MCF 10A (cell line): ENCODE data around the gene CRYZ. TPM values are rescaled to one million over a fixed set of nuclear protein-coding genes. Genes with fewer than 3 reads are reported as not detected.

Experiments
- BruUV-seq: library from RNA; stranded (reverse); fragments of 400-500 nt; replicated peaks from 2 replicates; lab custom pipeline; 2021; lab: Mats Ljungman, UMichigan
- CTCF ChIA-PET: fragments of 300-600 bp; sonication (Branson Sonifier 250); formaldehyde crosslinking; extraction: SDS; loops from one replicate; lab custom pipeline; 2021; ENCODE audit warnings: antibody characterized with exemption, inconsistent platforms; lab: Yijun Ruan, JAX
- POLR2A ChIA-PET: fragments of 300-600, 350-650 bp; sonication (Branson Sonifier 250); formaldehyde crosslinking; extraction: SDS; loops from one replicate; lab custom pipeline; 2020; ENCODE audit warnings: antibody characterized with exemption, inconsistent platforms; lab: Yijun Ruan, JAX
- DNase-seq: peaks from one replicate; pipeline ENCODE4 v3.0.0-alpha.2; 2018; ENCODE audit not compliant: unreplicated experiment
- H3K27ac Mint-ChIP-seq: one replicate; pipeline ENCODE4 v1.8.0; 2022; ENCODE audit warnings: mild to moderate bottlenecking, low read depth, mixed read lengths; ENCODE audit not compliant: unreplicated experiment
- H3K27me3 Mint-ChIP-seq: one replicate; pipeline ENCODE4 v1.8.0; 2022; ENCODE audit warnings: mixed read lengths; ENCODE audit not compliant: insufficient read depth, unreplicated experiment
- H3K36me3 Mint-ChIP-seq: one replicate; pipeline ENCODE4 v1.8.0; 2022; ENCODE audit warnings: mild to moderate bottlenecking, moderate library complexity, mixed read lengths; ENCODE audit not compliant: insufficient read depth, unreplicated experiment
- H3K4me1 Mint-ChIP-seq: one replicate; pipeline ENCODE4 v1.8.0; 2022; ENCODE audit warnings: mixed read lengths; ENCODE audit not compliant: insufficient read depth, unreplicated experiment
- H3K4me3 Mint-ChIP-seq: one replicate; pipeline ENCODE4 v1.8.0; 2022; ENCODE audit warnings: mild to moderate bottlenecking, moderate library complexity, mixed read lengths; ENCODE audit not compliant: unreplicated experiment
- H3K9me3 Mint-ChIP-seq: one replicate; pipeline ENCODE4 v1.8.0; 2022; ENCODE audit warnings: mixed read lengths; ENCODE audit not compliant: unreplicated experiment
- intact Hi-C: fragments of 100-400 bp; cut with micrococcal nuclease; formaldehyde crosslinking; loops from 2 replicates; pipeline ENCODE4 v1.14.1; 2022
- total RNA-seq: library from RNA; stranded (reverse); gene quantifications from 2 replicates; pipeline ENCODE4 v1.2.3, GENCODE V29; 2022
- TF ChIP-seq, protein P1 (sequence below): fragments of 200-600 bp; IDR thresholded peaks from one replicate; pipeline ENCODE4 v1.8.0; 2022; ENCODE audit warnings: antibody characterized with exemption, mild to moderate bottlenecking; ENCODE audit not compliant: unreplicated experiment

CRYZ gene
- total RNA-seq, 1 experiment from 2014 or later = 5.8 TPM

GRCh38 chr1:74689621-74690363 is 43.1 kb downstream of the CRYZ start:
- BruUV-seq = no TSS peak
- no peaks in the 10 kb centered on the region for H3K27me3 Mint-ChIP-seq
- no peaks in the 10 kb centered on the region for H3K36me3 Mint-ChIP-seq
- CTCF ChIA-PET = interaction anchor here (0.6 to 3.3 kb wide), 38 partner anchors 9 to 1587 kb away, joined by 3 to 23 read pairs (median 4); partner anchors contain the start of gene ERICH3
- TF ChIP-seq, protein P1, sequence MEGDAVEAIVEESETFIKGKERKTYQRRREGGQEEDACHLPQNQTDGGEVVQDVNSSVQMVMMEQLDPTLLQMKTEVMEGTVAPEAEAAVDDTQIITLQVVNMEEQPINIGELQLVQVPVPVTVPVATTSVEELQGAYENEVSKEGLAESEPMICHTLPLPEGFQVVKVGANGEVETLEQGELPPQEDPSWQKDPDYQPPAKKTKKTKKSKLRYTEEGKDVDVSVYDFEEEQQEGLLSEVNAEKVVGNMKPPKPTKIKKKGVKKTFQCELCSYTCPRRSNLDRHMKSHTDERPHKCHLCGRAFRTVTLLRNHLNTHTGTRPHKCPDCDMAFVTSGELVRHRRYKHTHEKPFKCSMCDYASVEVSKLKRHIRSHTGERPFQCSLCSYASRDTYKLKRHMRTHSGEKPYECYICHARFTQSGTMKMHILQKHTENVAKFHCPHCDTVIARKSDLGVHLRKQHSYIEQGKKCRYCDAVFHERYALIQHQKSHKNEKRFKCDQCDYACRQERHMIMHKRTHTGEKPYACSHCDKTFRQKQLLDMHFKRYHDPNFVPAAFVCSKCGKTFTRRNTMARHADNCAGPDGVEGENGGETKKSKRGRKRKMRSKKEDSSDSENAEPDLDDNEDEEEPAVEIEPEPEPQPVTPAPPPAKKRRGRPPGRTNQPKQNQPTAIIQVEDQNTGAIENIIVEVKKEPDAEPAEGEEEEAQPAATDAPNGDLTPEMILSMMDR = peak; percentile 80
- POLR2A ChIA-PET = no interaction called here
- H3K9me3 Mint-ChIP-seq = no peaks in the 10 kb centered on the region
- H3K4me3 Mint-ChIP-seq = no peak overlapping the region
- peaks cover 6% of the 10 kb centered on the region for H3K4me1 Mint-ChIP-seq
- no peak overlapping the region for H3K27ac Mint-ChIP-seq
- peak; percentile 72 for DNase-seq
- intact Hi-C loops = loop anchor here (2.0 to 10.0 kb wide), 4 partner anchors 187 to 849 kb away; no protein-coding TSS in a partner anchor

GRCh38 chr1:74686928-74687327 is 45.9 kb downstream of the CRYZ start:
- Mint-ChIP-seq H3K4me3 (no peak overlapping the region), H3K4me1 (no peaks in the 10 kb centered on the region), H3K27me3 (no peaks in the 10 kb centered on the region), H3K36me3 (no peaks in the 10 kb centered on the region), H3K9me3 (no peaks in the 10 kb centered on the region), H3K27ac (no peak overlapping the region)
- no peak for DNase-seq
- no TSS peak for BruUV-seq
- intact Hi-C loops = loop anchor here (5.0 to 10.0 kb wide), 3 partner anchors 185 to 692 kb away; no protein-coding TSS in a partner anchor
- CTCF ChIA-PET = interaction anchor here (0.6 to 1.2 kb wide), 4 partner anchors 29 to 652 kb away, joined by 3 to 4 read pairs (median 3); no protein-coding TSS in a partner anchor
- TF ChIP-seq, protein P1 = no peak
- POLR2A ChIA-PET = no interaction called here

DNA sequence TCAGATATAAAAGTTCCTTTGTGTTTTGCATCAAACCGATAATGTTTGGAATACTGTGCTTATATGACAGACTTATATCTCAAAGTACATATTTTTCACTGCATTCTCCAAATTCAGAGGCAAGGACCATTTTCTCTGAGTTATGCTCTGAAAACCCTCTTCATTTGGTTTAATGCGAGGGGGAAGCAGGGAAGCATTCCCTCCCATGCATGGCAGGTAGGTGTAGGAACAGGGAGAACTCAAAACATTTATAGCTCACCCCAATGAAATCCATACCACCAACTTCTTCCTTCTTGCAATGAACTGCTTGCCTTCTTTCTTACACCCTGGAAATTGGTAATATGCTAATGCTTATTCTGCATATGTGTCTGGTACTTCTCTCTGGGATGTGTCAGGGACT is 48.5 kb downstream of the CRYZ start:
- DNase-seq = no peak
- Mint-ChIP-seq H3K9me3 (no peaks in the 10 kb centered on the region), H3K36me3 (no peaks in the 10 kb centered on the region), H3K4me1 (no peaks in the 10 kb centered on the region), H3K27me3 (no peaks in the 10 kb centered on the region), H3K4me3 (no peak overlapping the region), H3K27ac (no peak overlapping the region)
- ChIA-PET POLR2A (no interaction called here), CTCF (no interaction called here)
- TF ChIP-seq, protein P1 = no peak
- no TSS peak for BruUV-seq
- intact Hi-C loops = loop anchor here (10.0 kb wide), 2 partner anchors 220 to 690 kb away; no protein-coding TSS in a partner anchor

DNA sequence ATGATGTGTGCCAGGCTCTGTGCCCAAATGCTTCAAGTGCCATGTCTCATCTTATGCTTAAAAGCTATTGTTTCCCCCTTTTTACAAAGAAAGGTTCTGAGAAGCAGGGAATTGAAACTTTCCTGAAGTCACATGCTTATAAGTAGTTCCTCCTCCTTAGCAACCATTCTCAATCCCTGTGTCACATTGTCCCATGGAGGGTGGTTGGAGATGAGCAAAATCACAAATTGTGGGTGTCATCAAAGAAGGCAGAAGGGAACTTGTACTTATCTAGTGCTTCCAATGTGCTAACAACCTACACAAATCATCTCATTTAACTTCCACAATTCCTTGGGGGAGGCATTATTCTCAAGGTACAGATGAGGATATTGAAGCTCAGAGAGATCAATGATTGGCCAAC is 49.2 kb downstream of the CRYZ start:
- Mint-ChIP-seq H3K4me1 (no peaks in the 10 kb centered on the region), H3K27me3 (no peaks in the 10 kb centered on the region), H3K36me3 (no peaks in the 10 kb centered on the region), H3K27ac (no peak overlapping the region), H3K4me3 (no peak overlapping the region), H3K9me3 (no peaks in the 10 kb centered on the region)
- TF ChIP-seq, protein P1 = no peak
- CTCF ChIA-PET = interaction anchor here (0.5 kb wide), 1 partner anchor 823 kb away, joined by 4 read pairs; no protein-coding TSS in a partner anchor
- BruUV-seq = no TSS peak
- DNase-seq = no peak
- intact Hi-C loops = loop anchor here (10.0 kb wide), 2 partner anchors 219 to 689 kb away; no protein-coding TSS in a partner anchor
- POLR2A ChIA-PET = no interaction called here
